Esophagus muscularis mucosa (tissue), 4 donors: ENCODE results near the gene SKOR2. TPM values are rescaled to one million over a fixed set of nuclear protein-coding genes. Genes with fewer than 3 reads are reported as not detected.

Experiments
- DNase-seq: peaks from one replicate; pipeline ENCODE4 v3.0.0-alpha.2; 2017; ENCODE audit errors: extremely low spot score
- H3K27ac ChIP-seq, 4 donors: fragments of 200-600 bp; sonication (generic); replicated peaks in 1 of 4; 1 replicate in 3 of 4; 2 replicates in 1 of 4; pipeline ENCODE4 v1.5.1; 2016 to 2019; ENCODE audit warnings: mild to moderate bottlenecking in 1 of 4
- H3K27me3 ChIP-seq, 4 donors: fragments of 200-600 bp; sonication (generic); one replicate each; pipeline versions ENCODE4 v1.5.1 to v1.6.0; 2016 to 2019
- H3K36me3 ChIP-seq, 4 donors: fragments of 200-600 bp; sonication (generic); one replicate each; pipeline ENCODE4 v1.5.1; 2016 to 2019
- H3K4me1 ChIP-seq, 4 donors: fragments of 200-600 bp; sonication (generic); one replicate each; pipeline ENCODE4 v1.5.1; 2016 to 2019
- H3K4me3 ChIP-seq, 4 donors: fragments of 200-600 bp; sonication (generic); 1 replicate in 2 of 4; 2 replicates in 2 of 4; pipeline ENCODE4 v1.5.1; 2016 to 2019; ENCODE audit warnings: mild to moderate bottlenecking in 4 of 4, moderate library complexity in 1 of 4
- H3K9me3 ChIP-seq, 4 donors: fragments of 200-600 bp; sonication (generic); 1 replicate in 3 of 4; 2 replicates in 1 of 4; pipeline ENCODE4 v1.5.1; 2016 to 2019
- EP300 ChIP-seq: sonication (generic); formaldehyde crosslinking; IDR thresholded peaks from one replicate; pipeline ENCODE4 v1.6.1; 2017; ENCODE audit warnings: antibody characterized with exemption
- POLR2A ChIP-seq: fragments of 450-650 bp; IDR thresholded peaks from one replicate; pipeline ENCODE4 v1.6.1; 2017; ENCODE audit warnings: antibody characterized with exemption, moderate library complexity, mild to moderate bottlenecking, low read depth
- POLR2AphosphoS5 ChIP-seq, 2 donors: sonication (generic); formaldehyde crosslinking; IDR thresholded peaks; one replicate each; pipeline ENCODE4 v1.6.1; 2017; ENCODE audit warnings: antibody characterized with exemption in 2 of 2
- WGBS: methylation state at CpG from one replicate; pipeline ENCODE4 v1.1.5; 2018; 5-methylcytosine and 5-hydroxymethylcytosine counted together
- intact Hi-C: fragments of 100-400 bp; cut with DNase I; formaldehyde crosslinking; loops from one replicate; pipeline ENCODE4 v1.15.1; 2023
- total RNA-seq, 4 donors: library from RNA; depleted of rRNA; stranded (reverse); fragments of >200 nt; gene quantifications; one replicate each; pipeline versions ENCODE4 v1.1.0 to v1.2.1, GENCODE V29; 2016
- TF ChIP-seq, protein P1 (sequence below), 3 experiments: fragments of 200-600 bp in 2 of 3; fragments of 450-650 bp in 1 of 3; sonication (generic) in 2 of 3; IDR thresholded peaks; one replicate each; pipeline ENCODE4 v1.5.1; 2017 to 2019; ENCODE audit warnings: antibody characterized with exemption in 3 of 3, mild to moderate bottlenecking in 2 of 3, moderate library complexity in 1 of 3

The SKOR2 gene
- total RNA-seq, 4 donors from 2014 or later, result not detected

- WGBS, result 6% methylated on average over 18 of the region's 26 CpGs
- no peak overlapping the region for H3K27ac ChIP-seq
- H3K4me3 ChIP-seq, result no peak overlapping the region
- peaks cover 3 to 39% (median 21%) of the 10 kb centered on the region in 4 donors for H3K4me1 ChIP-seq
- no peak for DNase-seq
- no peaks in the 10 kb centered on the region for H3K9me3 ChIP-seq
- TF ChIP-seq POLR2AphosphoS5 (IDR thresholded peaks at IDR 0.05) (no peak), POLR2A (no peak), EP300 (no peak)
- TF ChIP-seq, protein P1, sequence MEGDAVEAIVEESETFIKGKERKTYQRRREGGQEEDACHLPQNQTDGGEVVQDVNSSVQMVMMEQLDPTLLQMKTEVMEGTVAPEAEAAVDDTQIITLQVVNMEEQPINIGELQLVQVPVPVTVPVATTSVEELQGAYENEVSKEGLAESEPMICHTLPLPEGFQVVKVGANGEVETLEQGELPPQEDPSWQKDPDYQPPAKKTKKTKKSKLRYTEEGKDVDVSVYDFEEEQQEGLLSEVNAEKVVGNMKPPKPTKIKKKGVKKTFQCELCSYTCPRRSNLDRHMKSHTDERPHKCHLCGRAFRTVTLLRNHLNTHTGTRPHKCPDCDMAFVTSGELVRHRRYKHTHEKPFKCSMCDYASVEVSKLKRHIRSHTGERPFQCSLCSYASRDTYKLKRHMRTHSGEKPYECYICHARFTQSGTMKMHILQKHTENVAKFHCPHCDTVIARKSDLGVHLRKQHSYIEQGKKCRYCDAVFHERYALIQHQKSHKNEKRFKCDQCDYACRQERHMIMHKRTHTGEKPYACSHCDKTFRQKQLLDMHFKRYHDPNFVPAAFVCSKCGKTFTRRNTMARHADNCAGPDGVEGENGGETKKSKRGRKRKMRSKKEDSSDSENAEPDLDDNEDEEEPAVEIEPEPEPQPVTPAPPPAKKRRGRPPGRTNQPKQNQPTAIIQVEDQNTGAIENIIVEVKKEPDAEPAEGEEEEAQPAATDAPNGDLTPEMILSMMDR (IDR thresholded peaks at IDR 0.05), result no peak
- intact Hi-C loops, result no loop called here
- H3K36me3 ChIP-seq, result no peaks in the 10 kb centered on the region
- H3K27me3 ChIP-seq, result peaks cover 0 to 100% (median 73%) of the 10 kb centered on the region in 4 donors
Observed at GRCh38 chr18:47250391-47251046, 941 bp downstream of the SKOR2 start.

- no peaks in the 10 kb centered on the region for H3K36me3 ChIP-seq
- no peak for DNase-seq
- peaks cover 3 to 39% (median 21%) of the 10 kb centered on the region in 4 donors for H3K4me1 ChIP-seq
- H3K27me3 ChIP-seq, result peaks cover 0 to 99% (median 68%) of the 10 kb centered on the region in 4 donors
- no peak for TF ChIP-seq POLR2AphosphoS5 (IDR thresholded peaks at IDR 0.05)
- TF ChIP-seq, protein P1 (IDR thresholded peaks at IDR 0.05), result no peak
- no peak for TF ChIP-seq EP300
- TF ChIP-seq POLR2A, result no peak
- no peak overlapping the region for H3K4me3 ChIP-seq
- intact Hi-C loops, result no loop called here
- H3K9me3 ChIP-seq, result no peaks in the 10 kb centered on the region
- no peak overlapping the region for H3K27ac ChIP-seq
- WGBS, result 10% methylated on average over 7 of the region's 7 CpGs
Observed at GRCh38 chr18:47249314-47249981, 2.0 kb downstream of the SKOR2 start.

DNA sequence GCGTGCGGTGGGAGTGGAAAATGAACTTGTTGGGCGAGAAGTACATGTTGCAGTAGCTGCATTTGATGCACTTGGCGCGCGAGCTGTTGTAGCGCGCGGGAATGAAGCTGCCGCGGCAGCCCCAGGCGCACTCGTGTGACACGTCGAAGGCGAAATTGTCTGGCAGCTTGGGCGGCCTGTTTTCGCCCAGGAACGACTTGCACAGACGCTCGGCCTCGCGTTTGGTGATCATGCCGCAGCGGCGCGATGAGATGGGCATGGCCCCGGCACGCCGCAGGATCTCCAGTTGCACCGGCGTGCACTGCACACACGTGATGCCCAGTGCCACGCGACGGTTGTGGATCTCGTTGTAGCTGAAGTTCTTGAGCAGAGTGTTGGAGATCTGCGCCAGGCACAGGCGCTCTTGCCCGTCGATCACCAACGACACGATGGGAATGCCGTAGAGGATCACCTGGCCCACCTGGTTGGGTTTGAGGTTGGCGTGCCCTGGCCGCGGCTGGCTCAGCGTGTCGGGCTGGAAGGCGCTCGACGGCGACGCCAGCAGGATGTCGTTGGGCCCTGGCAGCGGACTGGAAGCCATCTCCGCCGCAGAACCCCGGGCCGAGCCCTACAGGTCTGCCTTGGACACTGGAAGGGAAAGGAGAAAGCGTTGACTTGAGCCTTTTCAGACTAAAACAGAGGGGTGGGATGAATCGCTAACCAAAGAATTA, 2.7 kb downstream of the SKOR2 start:
- Histone ChIP-seq H3K9me3 (no peaks in the 10 kb centered on the region), H3K4me3 (no peak overlapping the region), H3K36me3 (no peaks in the 10 kb centered on the region), H3K27ac (no peak overlapping the region), H3K4me1 (peaks cover 3 to 39% (median 21%) of the 10 kb centered on the region in 4 donors), H3K27me3 (peaks cover 0 to 99% (median 62%) of the 10 kb centered on the region in 4 donors)
- TF ChIP-seq POLR2AphosphoS5 (IDR thresholded peaks at IDR 0.05), result no peak
- TF ChIP-seq, protein P1 (IDR thresholded peaks at IDR 0.05), result no peak
- TF ChIP-seq POLR2A, result no peak
- TF ChIP-seq EP300, result no peak
- 8% methylated on average over 11 of the region's 62 CpGs for WGBS
- intact Hi-C loops, result no loop called here
- no peak for DNase-seq

DNA sequence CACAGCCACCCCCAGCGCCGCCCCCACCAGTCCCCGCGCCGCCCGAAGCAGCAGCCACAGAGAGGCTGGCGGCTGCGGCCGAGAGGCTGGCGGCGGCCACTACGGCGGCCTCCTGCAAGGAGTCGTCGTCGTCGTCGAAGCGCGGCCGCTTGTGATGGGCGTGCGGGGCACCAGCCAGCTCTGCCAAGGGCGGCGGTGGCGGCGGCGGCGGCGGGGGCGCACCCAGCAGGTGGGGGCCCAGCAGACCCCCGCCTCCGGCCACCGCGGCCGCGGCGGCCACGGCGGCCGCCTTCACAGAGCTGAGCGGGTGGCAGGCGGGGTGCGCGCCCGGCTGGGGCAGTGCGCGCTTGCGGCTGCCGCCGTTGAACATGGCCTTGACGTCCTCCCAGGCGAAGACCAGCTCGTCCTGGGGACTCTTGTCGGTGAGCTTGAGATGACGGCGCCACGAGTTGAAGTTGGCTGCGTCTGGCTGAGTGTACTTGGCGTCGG, 3.3 kb downstream of the SKOR2 start:
- Histone ChIP-seq H3K4me1 (peaks cover 3 to 39% (median 21%) of the 10 kb centered on the region in 4 donors), H3K27me3 (peaks cover 0 to 99% (median 57%) of the 10 kb centered on the region in 4 donors), H3K27ac (no peak overlapping the region), H3K4me3 (peak overlapping the region in 1 of 4 donors; percentile 35), H3K36me3 (no peaks in the 10 kb centered on the region), H3K9me3 (no peaks in the 10 kb centered on the region)
- 1% methylated on average over 15 of the region's 61 CpGs for WGBS
- no peak for DNase-seq
- intact Hi-C loops, result no loop called here
- TF ChIP-seq POLR2AphosphoS5 (IDR thresholded peaks at IDR 0.05) (no peak), POLR2A (no peak), EP300 (no peak)
- TF ChIP-seq, protein P1 (IDR thresholded peaks at IDR 0.05), result no peak
